ENCODE data around the gene MAPKBP1.

DNA sequence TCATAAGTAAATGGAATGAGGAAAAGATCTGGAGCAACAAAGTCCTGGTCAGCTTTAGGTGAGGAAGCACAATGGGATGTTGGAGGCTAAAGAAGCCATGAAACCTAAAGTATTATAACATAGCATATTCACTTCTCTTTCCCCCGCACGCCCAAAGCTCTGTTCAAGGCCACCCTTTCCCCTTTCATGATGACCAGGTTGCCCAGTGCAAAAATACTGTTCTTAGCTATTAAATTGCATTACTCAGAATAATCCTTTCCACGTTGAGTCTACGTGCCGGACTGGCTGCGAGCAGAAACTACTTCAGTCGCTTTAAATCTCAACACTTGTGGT is 589 bp upstream of the MAPKBP1 start:
- TF ChIP-seq CTCF (IDR thresholded peaks at IDR 0.05): no peak
- TF ChIP-seq POLR2AphosphoS5 (IDR thresholded peaks at IDR 0.05): no peak
- no peak for TF ChIP-seq POLR2A (IDR thresholded peaks at IDR 0.05; ENCODE audit: low read depth)
- TF ChIP-seq EP300 (IDR thresholded peaks at IDR 0.05): no peak

Data from esophagus muscularis mucosa (tissue), 4 donors.